Large intestine (tissue), 3 donors: Measurements from ENCODE around the gene SNTG2. TPM values are rescaled to one million over a fixed set of nuclear protein-coding genes. Genes with fewer than 3 reads are reported as not detected.

Source experiments
- DNase-seq, 2 donors: peaks; one replicate each; pipeline versions ENCODE4 v3.0.0 to v3.0.0-alpha.2; 2013
- H3K27ac ChIP-seq: one replicate; pipeline ENCODE4 v1.5.1; 2013; ENCODE audit warnings: low read length
- H3K27me3 ChIP-seq: 2 replicates; pipeline ENCODE4 v1.6.1; 2013; ENCODE audit warnings: low read length; ENCODE audit not compliant: control insufficient read depth, insufficient read depth
- H3K36me3 ChIP-seq: 2 replicates; pipeline ENCODE4 v1.6.1; 2013; ENCODE audit warnings: low read length; ENCODE audit not compliant: control insufficient read depth, insufficient read depth
- H3K4me1 ChIP-seq: one replicate; pipeline ENCODE4 v1.6.1; 2013; ENCODE audit warnings: low read length; ENCODE audit not compliant: control insufficient read depth, insufficient read depth
- H3K4me3 ChIP-seq: one replicate; pipeline ENCODE4 v1.5.1; 2013; ENCODE audit warnings: low read length
- H3K9me3 ChIP-seq: one replicate; pipeline ENCODE4 v1.6.1; 2013; ENCODE audit warnings: mild to moderate bottlenecking, low read depth, low read length, moderate library complexity; ENCODE audit not compliant: control insufficient read depth
- WGBS: methylation state at CpG from one replicate; pipeline ENCODE4 v1.1.5; 2013; ENCODE audit warnings: low lambda C conversion rate; ENCODE audit not compliant: insufficient coverage; 5-methylcytosine and 5-hydroxymethylcytosine counted together
- polyA plus RNA-seq: library from polyadenylated mRNA; unstranded; fragments of 120-200 nt; gene quantifications from one replicate; pipeline ENCODE4 v1.2.1, GENCODE V29; 2013

SNTG2 gene
- polyA plus RNA-seq, 1 donor, result 0.48 TPM

DNA sequence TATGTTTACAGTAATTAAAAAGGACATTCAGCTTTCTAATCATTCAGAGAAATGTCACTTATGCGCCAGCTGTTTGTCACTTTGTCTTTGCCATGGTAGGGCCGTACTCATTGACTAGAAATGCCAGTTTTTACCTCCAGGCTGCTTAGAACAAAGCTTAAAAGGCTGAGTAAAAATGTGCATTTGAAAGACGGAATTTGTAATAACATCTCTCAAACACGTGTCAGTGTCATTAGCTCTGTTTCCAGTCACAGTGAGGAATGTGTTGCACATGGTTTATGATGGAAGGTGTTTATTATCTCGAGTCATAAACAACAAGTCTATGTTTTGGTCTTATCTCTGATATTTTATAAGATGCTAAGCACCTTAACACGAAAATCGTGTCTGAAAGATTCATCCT lies 118.2 kb downstream of the SNTG2 start:
- Histone ChIP-seq H3K4me1 (no peaks in the 10 kb centered on the region), H3K4me3 (no peak overlapping the region), H3K27ac (no peak overlapping the region), H3K27me3 (no peaks in the 10 kb centered on the region), H3K36me3 (no peaks in the 10 kb centered on the region), H3K9me3 (no peaks in the 10 kb centered on the region)
- no peak for DNase-seq
- 53% methylated on average over 3 of the region's 7 CpGs for WGBS

DNA sequence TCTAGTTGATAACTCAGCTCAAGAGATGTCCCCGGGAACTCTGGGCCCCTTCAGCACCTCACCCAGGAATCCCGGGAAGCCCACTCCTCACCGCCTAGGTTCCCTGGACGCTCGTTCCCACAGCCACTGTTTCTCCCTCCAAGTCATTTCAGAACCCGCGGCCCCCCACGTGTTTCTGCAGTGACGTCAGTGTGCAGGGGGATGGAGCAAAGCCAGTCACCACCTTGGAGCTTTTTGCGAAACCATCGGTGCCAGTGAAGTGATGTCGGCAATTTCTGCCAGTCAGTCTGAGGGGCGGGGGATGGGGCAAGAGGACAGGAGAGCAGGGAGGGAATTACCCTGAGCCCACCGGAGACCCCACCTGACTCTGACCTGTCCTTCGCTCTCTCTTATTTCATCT lies 119.2 kb downstream of the SNTG2 start:
- Histone ChIP-seq H3K9me3 (no peaks in the 10 kb centered on the region), H3K4me3 (no peak overlapping the region), H3K27me3 (no peaks in the 10 kb centered on the region), H3K36me3 (no peaks in the 10 kb centered on the region), H3K4me1 (no peaks in the 10 kb centered on the region), H3K27ac (no peak overlapping the region)
- DNase-seq, result no peak
- WGBS, result no CpG with 5 or more reads among the region's 15 CpGs

DNA sequence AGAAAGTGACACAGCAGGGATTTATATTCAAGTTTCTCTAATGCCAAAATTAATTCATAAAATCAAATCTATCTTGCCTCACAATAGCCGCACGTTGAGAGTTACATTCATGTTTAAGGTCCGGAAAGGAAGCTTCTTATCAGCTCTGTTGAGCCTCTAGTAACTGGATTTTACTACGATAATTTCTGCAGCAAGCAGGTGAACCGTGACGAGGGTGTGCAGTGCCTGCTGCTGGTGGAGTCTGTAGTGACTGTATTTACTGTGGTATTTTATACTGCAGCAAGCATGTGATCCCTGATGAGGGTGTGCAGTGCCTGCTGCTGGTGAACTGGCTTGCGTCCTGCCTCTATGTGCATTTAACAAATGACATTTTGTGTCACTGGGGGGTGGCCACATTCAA lies 120.0 kb downstream of the SNTG2 start:
- Histone ChIP-seq H3K4me3 (no peak overlapping the region), H3K27me3 (no peaks in the 10 kb centered on the region), H3K4me1 (no peaks in the 10 kb centered on the region), H3K9me3 (no peaks in the 10 kb centered on the region), H3K36me3 (no peaks in the 10 kb centered on the region), H3K27ac (no peak overlapping the region)
- no peak for DNase-seq
- WGBS, result 89% methylated on average over 3 of the region's 7 CpGs

DNA sequence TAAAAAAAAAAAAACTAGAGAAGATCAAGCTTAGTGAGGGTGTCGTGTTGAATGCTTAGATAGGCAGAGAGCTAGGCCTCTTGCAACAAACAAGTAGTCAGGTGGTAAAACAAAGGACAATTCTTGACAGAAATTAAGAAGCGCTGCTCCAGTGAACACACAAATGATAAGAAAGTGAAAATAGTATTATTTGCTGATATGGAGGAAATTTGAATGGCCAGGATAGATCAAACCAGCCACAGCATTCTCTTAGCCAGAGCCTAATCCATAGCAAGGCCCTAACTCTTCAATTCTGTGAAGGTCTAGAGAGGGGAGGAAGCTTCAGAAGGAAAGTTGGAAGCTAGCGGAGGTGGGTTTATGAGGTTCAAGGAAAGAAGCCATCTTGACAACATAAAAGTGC lies 121.0 kb downstream of the SNTG2 start:
- H3K36me3 ChIP-seq, result no peaks in the 10 kb centered on the region
- WGBS, result 80% methylated on average over 1 of the region's 3 CpGs
- no peak overlapping the region for H3K4me3 ChIP-seq
- no peak for DNase-seq
- no peaks in the 10 kb centered on the region for H3K4me1 ChIP-seq
- H3K9me3 ChIP-seq, result no peaks in the 10 kb centered on the region
- H3K27ac ChIP-seq, result no peak overlapping the region
- H3K27me3 ChIP-seq, result no peaks in the 10 kb centered on the region

DNA sequence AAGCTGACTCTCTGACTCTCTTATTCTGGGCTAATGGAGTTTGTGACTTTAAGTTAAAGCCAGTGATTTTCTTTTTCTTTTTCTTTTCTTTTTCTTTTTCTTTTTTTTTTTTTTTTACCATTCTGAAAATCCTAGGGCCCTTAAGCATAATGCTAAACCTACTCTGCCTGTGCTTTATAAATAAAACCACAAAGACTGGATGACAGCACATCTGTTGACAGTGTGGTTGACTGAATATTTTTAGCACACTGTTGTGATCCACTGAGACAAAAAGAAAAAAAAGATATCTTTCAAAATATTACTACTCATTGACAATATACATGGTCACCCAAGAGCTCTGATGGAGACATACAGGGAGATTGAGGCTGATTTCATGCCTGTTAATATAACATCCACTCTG lies 121.6 kb downstream of the SNTG2 start:
- Histone ChIP-seq H3K4me1 (no peaks in the 10 kb centered on the region), H3K27me3 (no peaks in the 10 kb centered on the region), H3K27ac (no peak overlapping the region), H3K9me3 (no peaks in the 10 kb centered on the region), H3K36me3 (no peaks in the 10 kb centered on the region), H3K4me3 (no peak overlapping the region)
- no peak for DNase-seq

DNA sequence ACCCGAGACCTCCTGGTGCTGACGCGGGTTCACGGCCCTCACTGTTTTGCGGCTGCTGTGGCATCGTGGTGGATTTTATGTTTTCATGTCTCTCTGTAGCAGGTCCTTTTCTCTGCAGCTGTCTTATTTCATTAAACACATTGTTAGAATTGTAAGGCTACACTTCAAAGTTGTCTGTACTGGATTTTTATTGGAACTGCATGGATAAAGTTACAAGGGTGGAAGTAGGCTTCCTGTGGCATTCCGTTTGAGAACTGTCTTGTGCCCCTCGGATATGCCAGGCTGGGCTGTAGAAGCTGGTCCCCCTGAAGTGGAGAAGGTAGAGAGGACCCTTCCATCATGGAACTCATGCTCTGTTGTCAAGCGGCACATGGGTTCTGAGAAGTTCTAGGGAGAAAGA lies 127.3 kb downstream of the SNTG2 start:
- H3K4me3 ChIP-seq, result no peak overlapping the region
- no peak for DNase-seq
- 100% methylated on average over 2 of the region's 9 CpGs for WGBS
- H3K27ac ChIP-seq, result no peak overlapping the region
- H3K9me3 ChIP-seq, result no peaks in the 10 kb centered on the region
- H3K36me3 ChIP-seq, result no peaks in the 10 kb centered on the region
- no peaks in the 10 kb centered on the region for H3K27me3 ChIP-seq
- H3K4me1 ChIP-seq, result no peaks in the 10 kb centered on the region

DNA sequence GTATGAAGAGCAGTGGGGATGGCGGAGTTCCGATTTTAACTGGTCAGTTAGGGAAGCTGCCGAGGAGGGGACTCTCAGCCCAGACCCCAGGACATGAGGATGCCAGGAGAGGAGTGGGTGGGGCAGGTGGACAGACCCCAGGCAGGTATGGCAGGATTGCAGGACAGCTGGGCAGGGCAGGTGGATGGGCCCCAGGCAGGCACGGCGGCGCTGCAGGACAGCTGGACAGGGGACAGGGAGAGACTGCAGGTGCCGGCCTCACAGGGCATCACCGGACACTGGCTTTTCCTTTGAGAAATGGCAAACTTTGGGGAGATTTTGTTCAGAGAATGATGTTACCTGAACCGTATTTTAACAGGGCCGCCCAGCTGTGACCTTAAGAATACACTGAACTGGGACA lies 127.7 kb downstream of the SNTG2 start:
- DNase-seq, result no peak
- Histone ChIP-seq H3K27me3 (no peaks in the 10 kb centered on the region), H3K9me3 (no peaks in the 10 kb centered on the region), H3K4me3 (no peak overlapping the region), H3K36me3 (no peaks in the 10 kb centered on the region), H3K27ac (no peak overlapping the region), H3K4me1 (no peaks in the 10 kb centered on the region)
- WGBS, result no CpG with 5 or more reads among the region's 10 CpGs

DNA sequence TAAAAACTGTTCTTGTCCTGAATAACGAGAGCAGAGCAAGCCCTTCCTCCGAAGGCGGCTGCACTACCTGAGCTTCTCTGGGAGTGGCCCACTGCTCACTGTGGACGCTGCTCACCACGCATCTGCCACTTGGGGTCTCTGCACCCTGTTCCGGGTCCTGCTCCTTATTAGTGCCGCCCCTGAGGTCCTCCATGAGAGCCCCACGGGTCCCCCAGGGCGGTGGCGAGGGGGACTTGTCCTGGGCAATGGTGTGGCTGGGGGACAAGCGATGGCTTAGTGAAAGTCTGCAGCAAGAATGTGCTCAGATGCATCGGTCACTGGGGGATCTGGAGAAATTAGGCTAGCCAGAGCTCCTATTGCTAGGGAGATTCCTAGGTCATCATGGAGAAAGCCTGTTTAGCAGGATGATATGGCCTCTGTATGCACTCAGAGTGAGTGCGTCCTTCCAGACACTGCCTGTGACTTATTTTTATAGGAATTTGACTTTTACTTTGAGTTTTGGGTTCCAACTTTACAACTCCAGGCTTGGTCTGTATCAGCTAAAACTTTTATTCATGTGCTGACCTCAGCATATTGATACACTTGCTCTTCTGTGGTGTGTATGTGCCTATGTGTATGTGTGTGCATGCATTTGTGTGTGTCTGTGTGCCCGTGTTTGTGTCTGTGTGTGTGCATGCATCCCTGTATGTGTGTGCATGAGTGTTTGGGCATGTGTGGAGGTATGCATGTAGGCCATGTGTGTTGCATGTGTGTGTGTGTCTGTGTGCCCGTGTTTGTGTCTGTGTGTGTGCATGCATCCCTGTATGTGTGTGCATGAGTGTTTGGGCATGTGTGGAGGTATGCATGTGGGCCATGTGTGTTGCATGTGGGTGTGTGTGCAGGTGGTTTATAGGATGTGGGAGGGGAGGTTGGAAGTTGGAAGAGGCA lies 129.5 kb downstream of the SNTG2 start:
- Histone ChIP-seq H3K27ac (no peak overlapping the region), H3K9me3 (no peaks in the 10 kb centered on the region), H3K27me3 (no peaks in the 10 kb centered on the region), H3K36me3 (no peaks in the 10 kb centered on the region), H3K4me3 (no peak overlapping the region), H3K4me1 (no peaks in the 10 kb centered on the region)
- DNase-seq, result no peak
- no CpG with 5 or more reads among the region's 15 CpGs for WGBS

DNA sequence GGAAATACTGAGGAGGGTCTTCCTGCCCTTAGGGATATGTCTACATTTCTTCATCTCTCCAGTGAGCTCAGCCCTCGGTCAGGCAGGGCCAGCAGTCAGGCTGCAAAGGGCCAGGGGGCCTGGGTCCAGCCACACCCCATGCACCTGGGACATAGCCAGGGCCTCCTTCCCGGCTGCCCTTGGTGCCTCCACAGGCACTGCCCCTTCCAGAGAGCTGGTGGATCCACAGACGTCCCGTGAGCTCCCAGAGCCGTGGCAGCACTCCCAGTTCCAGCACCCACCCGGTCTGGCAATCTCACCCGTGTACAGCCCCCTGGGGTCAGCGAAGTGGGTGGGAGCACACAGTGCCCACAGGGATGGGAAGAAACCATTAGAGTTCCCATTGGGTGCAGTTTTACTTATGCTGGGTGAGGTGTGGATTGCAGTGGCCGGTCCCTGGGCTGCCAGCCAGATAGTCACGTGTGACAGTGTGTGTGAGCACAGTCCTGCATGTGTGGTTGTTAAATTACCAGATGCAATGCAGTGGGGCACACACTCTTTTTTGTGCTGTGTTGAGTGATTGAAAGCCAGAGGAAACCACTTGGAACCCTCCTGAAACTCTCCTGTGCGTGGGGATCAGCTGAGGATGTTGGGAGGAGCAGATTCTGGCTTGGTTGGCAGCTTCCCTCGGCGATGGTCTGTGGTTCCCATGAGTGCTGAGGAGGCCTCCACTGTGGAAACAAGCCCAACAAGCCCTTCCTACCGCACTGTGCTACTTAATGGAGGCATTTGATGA lies 131.0 kb downstream of the SNTG2 start:
- Histone ChIP-seq H3K27me3 (no peaks in the 10 kb centered on the region), H3K27ac (no peak overlapping the region), H3K4me1 (no peaks in the 10 kb centered on the region), H3K4me3 (no peak overlapping the region), H3K9me3 (no peaks in the 10 kb centered on the region), H3K36me3 (no peaks in the 10 kb centered on the region)
- peak in 1 of 2 donors; percentile 5 for DNase-seq
- no CpG with 5 or more reads among the region's 14 CpGs for WGBS

DNA sequence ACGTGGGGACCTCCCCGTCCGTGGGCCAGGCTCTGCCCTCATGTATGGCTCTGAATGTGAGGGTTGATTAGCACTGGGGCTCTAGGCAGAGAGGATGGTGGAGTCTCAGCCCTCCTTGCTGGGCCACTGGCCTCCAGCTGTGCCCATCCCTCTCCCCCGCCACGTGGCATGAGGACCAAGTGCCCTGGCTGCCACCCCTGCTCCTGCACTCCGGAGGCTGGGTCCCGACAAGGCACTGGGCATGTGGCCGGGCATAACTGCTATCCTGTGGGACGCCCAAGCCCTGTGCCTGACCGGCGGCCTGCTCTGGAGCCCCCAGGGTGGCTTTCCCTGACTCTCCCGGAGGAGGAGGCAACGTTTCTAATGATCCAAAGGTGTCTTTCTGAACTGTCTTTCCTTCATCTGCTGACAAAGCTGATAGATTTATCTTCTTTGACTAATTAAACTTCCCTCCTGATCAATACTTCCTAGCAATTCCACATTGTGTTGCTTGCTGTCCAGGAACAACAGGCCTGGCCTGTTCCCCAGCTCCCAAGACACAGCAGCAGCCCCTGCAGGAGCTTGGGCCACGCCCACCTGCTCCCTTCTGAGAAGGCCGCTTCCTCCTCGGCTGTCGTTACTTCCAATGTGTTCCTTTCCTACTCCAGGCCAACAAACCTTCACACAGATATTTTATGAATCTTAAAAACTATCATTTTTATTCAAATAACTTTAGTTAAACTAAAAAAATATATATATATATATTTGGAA lies 132.0 kb downstream of the SNTG2 start:
- Histone ChIP-seq H3K4me1 (no peaks in the 10 kb centered on the region), H3K27ac (no peak overlapping the region), H3K9me3 (no peaks in the 10 kb centered on the region), H3K27me3 (no peaks in the 10 kb centered on the region), H3K4me3 (no peak overlapping the region), H3K36me3 (no peaks in the 10 kb centered on the region)
- WGBS, result 0% methylated on average over 2 of the region's 17 CpGs
- DNase-seq, result no peak
